ENCODE results near the gene MEIOSIN.
"Not testable (repeated sequence)": the region's sequence is repeated elsewhere in the genome, so short reads cannot be mapped to it uniquely, and the experiment has no call there.

The MEIOSIN gene

DNA sequence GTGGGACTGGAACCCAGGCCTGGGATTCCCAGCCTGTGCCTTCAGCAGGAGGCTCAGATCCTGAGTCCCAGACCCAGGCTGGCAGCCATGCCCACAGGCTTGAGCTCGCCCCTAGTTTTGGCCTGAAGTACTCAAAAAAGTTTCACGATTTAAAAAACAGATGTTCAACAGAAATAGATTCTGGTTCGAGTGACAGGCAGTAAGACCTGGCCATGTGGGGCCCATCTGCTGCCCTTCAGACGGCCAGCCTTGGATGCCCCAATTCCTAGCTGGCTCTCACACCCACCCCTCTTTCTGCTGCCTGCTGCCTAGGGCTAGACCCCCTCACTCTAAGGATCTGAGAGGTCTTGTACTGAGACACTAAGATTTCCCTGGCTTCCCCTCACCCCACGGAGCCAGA is 51.9 kb downstream of the MEIOSIN start:
- TF ChIP-seq POLR2A (IDR thresholded peaks at IDR 0.05; ENCODE audit: low read length) (no peak), GATA1 (IDR thresholded peaks at IDR 0.05; ENCODE audit: low read depth, low read length) (no peak)
- DNase-seq = no peak

DNA sequence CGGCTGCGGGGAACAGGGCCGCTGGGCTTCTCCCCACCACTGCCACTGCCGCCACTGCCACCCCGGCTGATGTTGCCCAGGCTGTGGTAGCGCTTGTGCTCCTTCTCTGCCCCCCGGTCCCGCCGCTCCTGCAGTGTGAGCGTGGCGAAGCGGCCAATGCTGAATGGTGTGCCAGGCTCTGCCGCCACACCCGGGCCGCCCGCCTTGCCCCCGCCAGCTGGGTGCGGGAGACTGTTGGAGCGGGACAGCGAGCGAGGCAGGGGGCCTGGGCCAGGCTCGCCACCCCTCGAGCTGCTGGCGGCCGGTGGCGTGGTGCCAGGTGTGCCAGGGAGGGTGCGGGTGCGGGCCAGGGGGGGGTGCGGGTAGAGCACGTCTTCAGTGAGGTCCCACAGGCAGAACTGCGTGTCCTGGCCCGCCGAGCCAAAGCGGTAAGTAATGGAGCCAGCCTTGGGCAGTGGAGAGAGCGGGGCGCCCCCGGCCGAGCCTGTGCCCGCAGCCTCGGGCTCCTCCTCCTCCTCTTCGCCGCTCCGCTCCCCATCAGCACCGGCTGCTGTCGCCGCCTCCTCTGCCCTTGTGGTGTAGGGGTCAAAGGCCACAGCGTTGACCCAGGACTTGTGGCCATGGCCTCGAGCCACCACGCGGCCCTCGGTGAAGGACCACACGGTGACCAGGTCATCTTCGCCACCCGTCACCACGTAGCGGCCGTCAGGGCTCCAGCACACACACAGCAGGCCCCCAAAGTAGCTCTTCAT is 52.7 kb downstream of the MEIOSIN start:
- no peak for DNase-seq
- TF ChIP-seq GATA1 (IDR thresholded peaks at IDR 0.05; ENCODE audit: low read depth, low read length) (no peak), POLR2A (IDR thresholded peaks at IDR 0.05; ENCODE audit: low read length) (no peak)

DNA sequence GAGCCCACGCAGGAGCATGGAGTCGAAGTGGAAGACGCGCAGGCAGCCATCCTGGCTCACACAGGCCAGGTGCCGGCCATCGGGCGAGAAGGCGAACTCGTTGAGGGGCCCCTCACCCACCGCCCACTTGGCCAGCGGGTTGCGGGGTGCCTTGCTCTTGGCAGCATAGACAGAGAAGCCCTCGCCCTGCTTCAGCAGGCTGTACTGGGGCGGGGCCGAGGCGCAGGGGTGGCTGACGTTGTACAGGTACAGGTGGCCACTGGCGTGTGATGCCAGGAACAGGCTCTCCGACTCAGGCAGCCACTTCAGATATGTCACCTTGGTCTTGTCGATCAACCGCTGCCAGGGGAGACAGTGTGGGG is 53.3 kb downstream of the MEIOSIN start:
- TF ChIP-seq POLR2A (IDR thresholded peaks at IDR 0.05; ENCODE audit: low read length) = no peak
- no peak for TF ChIP-seq GATA1 (IDR thresholded peaks at IDR 0.05; ENCODE audit: low read depth, low read length)
- DNase-seq = no peak

DNA sequence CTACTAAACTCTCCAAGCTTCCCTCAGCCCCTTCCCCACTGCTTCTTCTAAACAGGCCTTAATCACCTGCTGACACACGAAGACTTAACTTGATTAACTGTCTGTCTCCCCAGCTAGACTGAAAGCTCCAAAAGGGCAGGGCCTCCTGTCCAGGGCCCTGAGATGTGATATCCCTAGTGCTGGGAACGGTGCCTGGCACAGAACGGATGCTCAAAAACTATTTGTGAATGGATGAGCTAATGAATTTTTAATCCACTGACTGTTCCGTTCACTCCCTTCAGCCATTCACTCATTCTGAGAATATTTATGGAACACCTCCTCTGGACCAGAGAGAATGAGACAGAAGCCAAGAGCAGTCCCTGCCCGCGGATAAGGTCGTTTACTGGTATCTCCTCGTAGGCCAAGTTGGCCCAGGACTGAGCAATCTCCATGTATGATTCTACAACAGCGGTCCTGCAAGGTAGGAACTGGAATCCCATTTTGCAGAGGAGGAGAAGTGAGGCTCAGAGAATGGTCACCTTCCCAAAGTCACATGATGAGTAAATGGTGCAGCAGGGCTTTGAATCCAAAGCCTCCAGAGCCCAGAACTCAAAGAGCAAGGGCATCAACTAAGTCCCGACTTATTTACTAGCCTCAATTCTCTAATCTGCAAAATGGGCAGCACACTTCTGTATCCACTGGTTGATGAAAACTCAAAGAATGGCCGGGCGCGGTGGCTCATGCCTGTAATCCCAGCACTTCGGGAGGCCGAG is 56.0 kb downstream of the MEIOSIN start:
- TF ChIP-seq POLR2A (IDR thresholded peaks at IDR 0.05; ENCODE audit: low read length) (no peak), GATA1 (IDR thresholded peaks at IDR 0.05; ENCODE audit: low read depth, low read length) (no peak)
- no peak for DNase-seq

DNA sequence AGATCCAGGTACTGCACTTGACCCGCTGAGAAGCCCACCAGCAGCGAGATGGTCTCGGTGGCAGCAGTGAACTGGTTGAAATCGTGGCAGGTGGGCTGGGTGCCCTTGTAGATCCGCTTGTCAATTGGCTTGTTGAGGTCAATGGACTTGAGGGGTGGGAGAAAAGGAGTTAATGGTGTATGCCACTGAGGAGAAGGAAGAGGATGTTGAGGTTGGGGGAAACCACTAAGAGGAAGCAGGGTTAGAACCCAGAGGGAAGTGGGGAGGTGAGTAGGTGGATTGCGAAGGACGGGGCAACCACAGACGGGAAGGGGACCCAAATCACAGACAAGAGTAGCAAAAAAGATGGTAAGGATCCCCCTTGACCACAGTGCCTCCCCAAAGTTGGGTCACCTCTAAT is 57.7 kb downstream of the MEIOSIN start:
- no peak for DNase-seq

DNA sequence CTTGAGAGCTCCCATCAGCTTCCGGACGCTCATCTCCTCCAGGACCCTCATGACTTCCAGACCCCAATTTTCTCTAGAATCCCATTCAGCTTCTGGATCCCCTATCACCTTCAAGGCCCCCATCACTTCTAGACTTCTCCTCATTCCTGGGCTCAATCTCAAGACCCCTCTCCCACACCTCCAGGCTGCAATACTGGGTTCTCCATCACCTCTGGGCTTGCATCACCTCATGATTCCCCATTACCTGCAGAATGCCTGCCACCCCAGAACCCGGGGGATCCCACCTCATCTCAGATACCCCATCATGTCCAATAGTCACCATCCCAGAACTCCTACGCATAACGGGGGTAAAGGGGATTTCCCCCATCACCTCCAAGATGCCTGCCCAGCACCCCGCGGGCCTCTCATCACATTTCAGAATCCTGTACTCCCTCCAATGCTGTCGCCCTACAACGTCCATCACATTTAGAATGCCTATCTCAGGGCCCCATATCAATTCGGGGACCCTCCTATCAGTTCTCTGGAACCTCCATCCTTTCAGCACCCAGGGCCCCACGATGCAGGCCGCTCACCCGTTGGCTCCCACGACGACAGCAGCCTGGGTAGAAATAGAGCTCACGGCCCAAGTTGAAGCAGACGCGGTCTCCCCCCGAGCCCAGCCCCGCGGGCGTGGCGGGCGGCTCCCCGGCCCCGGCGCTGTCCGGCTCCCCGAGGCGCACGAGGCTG is 58.7 kb downstream of the MEIOSIN start:
- TF ChIP-seq POLR2A (IDR thresholded peaks at IDR 0.05; ENCODE audit: low read length) = no peak
- TF ChIP-seq GATA1 (IDR thresholded peaks at IDR 0.05; ENCODE audit: low read depth, low read length) = no peak
- DNase-seq = peak in 1 of 2 experiments; percentile 62

More for the DNA sequence above, 57.7 kb downstream of the MEIOSIN start:
- TF ChIP-seq POLR2A (IDR thresholded peaks at IDR 0.05; ENCODE audit: low read length) (no peak), GATA1 (IDR thresholded peaks at IDR 0.05; ENCODE audit: low read depth, low read length) (no peak)

DNA sequence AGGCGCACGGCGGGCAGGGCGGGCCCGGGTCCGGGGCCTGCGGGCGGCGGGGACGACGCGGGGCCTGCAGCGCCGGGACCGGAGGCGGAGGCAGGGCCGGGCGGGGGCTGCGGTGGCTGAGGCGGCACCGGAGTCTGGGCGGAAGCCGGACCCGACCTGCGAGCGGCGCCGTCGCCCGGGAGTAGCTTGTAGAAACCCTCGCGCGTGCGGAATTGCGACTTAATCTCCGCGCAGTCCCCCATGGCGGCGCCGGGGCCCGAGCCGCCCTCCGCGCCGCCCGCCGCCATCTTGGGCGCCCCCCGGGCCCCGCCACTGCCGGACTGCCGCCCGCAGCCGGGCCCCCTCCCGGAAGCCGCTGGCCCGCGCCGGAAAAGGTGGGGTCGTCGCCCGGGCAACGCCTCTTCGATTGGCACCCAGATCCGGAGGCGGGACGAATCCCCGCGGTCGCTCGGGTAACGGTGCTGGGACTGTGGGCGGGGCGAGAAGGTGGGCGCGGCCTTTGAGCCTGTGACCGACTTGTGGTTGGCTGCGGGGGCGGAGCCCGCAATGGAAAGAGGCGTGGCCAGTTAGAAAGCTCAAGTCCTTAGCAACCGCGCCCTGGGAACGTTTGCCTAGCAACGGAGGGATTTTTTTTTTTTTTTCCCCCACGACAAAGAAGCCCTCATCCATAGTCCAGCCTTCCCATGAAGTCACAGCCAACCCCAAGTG is 59.4 kb downstream of the MEIOSIN start, which contains the start of gene DMWD:
Gene DMWD, minus strand, starts transcription at position 376 of the 708 bp plus-strand sequence. Its CDS starts 89 bp downstream, at position 287.
- TF ChIP-seq GATA1 (IDR thresholded peaks at IDR 0.05; ENCODE audit: low read depth, low read length) (no peak), POLR2A (IDR thresholded peaks at IDR 0.05; ENCODE audit: low read length) (peak; percentile 77)
- DNase-seq = peak; percentile 98 to 100

DNA sequence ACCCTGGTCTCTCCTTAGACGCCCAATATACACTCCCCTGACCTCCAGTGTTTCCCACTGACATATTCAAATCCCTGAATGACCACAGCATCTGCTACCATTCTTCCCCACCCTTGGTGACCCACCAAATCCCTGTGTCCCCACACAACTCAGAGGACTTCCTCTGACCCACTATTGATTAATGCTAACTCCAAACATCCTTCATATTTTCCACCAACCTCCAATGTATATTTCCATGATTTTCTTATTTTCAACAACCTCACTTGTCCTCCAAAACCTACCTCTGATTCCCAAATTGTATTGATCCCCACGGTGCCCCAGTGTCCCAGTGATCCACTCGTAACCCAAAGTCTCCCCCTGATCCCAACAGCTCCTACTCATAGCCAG is 59.9 kb downstream of the MEIOSIN start:
- TF ChIP-seq GATA1 (IDR thresholded peaks at IDR 0.05; ENCODE audit: low read depth, low read length) (no peak), POLR2A (IDR thresholded peaks at IDR 0.05; ENCODE audit: low read length) (no peak)
- DNase-seq = no peak

DNA sequence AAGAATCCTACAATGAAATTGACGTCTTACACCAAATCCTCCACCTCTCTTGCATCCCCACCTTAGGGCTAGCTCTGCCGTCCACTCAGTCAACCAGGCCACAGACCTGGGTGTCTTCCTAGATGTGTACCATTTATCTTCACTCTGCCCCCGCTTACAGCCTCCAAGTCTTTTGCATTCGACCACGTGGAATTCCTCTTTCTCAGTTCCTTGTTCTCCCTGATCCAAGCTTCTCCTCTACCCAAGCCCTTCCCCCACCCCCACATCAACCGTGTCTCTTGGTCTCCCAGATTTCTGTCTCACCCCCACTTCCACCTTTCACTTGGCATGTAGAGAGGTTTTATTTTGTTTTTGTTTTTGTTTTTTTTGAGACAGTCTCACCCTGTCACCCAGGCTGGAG is 60.6 kb downstream of the MEIOSIN start:
- DNase-seq = no peak
- TF ChIP-seq GATA1 (IDR thresholded peaks at IDR 0.05; ENCODE audit: low read depth, low read length) (no peak), POLR2A (IDR thresholded peaks at IDR 0.05; ENCODE audit: low read length) (no peak)

DNA sequence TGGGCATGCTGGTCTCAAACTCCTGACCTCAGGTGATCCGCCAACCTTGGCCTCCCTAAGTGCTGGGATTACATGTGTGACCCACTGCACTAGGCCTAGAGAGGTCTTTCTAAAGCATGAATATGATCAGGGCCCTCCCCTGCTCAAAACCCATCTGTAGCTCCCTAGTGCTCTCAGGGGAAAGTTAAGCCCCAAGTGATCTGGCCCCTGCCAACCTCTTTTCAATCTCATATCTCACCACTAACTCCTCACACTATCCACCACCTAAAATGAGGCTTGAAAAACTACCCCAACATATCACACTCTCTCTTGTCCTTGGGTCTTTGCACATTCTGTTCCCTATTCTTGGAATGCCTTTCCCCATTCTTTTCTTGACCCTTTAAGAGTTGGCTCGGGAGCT is 61.4 kb downstream of the MEIOSIN start:
- TF ChIP-seq GATA1 (IDR thresholded peaks at IDR 0.05; ENCODE audit: low read depth, low read length) (no peak), POLR2A (IDR thresholded peaks at IDR 0.05; ENCODE audit: low read length) (no peak)
- DNase-seq = no peak

DNA sequence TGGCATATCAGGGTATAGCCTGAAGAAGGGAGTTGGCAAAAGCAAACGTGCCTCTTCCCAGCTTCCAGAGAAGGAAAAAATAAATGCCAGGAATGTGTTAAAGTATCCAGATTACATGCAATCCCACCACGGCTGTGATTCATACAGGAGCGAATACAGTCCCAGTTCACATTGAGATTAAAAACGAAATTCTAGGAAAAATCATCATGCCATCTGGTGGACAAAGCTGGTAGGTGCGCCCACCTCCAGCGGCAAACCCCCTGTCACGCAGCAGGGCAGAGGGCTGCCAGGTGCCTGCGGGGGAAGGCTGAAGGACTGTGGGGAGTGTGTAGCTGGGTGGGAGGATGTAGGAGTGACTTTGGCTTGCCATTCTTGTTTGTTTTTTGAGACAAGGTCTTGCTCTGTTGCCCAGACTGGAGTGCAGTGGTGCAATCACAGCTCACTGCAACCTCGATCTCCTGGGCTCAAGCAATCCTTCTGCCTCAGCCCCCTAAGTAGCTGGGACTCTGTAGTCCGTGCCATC is 65.8 kb downstream of the MEIOSIN start:
- DNase-seq = peak; percentile 45 to 72
- TF ChIP-seq POLR2A (IDR thresholded peaks at IDR 0.05; ENCODE audit: low read length) (no peak), GATA1 (IDR thresholded peaks at IDR 0.05; ENCODE audit: low read depth, low read length) (no peak)

DNA sequence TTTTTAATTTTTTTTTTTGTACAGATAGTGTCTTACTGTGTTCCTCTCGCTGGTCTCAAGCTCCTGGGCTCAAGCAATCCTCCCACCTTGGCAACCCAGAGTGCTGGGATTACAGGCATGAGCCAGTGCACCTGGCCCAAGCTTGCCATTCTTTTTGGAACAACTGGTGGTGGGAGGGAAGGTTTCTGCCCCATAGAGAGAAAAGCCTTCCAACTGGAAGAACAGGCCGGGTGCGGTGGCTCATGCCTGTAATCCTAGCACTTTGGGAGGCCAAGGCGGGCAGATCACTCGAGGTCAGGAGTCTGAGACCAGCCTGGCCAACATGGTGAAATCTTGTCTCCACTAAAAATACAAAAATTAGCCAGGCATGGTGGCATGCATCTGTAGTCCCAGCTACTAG is 66.3 kb downstream of the MEIOSIN start:
- not testable (repeated sequence) for DNase-seq

DNA sequence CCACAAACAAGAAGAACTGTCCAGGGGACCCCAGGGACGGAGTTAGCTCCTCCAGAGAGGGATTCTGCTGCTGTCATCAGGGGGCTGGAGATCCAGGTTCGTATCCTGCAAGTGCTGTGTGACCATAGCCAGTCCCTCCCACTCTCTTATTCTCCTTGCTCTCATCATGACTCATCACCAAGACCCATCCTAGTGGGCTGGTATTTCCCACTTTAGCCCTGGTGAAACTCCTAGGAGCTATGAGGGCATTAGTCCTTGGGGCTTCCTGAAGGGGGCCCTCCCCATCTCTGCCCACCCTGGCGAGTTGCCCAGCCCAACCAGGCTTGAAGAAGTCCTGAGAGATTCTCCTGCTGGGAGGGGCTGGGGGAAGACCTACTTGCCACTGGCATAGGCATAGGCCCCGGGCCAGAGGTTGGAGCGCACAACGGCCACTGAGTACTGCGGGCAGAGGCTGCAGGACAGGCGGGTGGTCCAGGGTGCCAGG is 66.9 kb downstream of the MEIOSIN start:
- DNase-seq = no peak
- TF ChIP-seq POLR2A (IDR thresholded peaks at IDR 0.05; ENCODE audit: low read length) (no peak), GATA1 (IDR thresholded peaks at IDR 0.05; ENCODE audit: low read depth, low read length) (no peak)
